ENCODE data around the gene CHAF1A. TPM values are rescaled to one million over a fixed set of nuclear protein-coding genes. Genes with fewer than 3 reads are reported as not detected.

CHAF1A gene
- total RNA-seq, 2 experiments from 2014 or later, result 57.3 to 65.1 TPM

DNA sequence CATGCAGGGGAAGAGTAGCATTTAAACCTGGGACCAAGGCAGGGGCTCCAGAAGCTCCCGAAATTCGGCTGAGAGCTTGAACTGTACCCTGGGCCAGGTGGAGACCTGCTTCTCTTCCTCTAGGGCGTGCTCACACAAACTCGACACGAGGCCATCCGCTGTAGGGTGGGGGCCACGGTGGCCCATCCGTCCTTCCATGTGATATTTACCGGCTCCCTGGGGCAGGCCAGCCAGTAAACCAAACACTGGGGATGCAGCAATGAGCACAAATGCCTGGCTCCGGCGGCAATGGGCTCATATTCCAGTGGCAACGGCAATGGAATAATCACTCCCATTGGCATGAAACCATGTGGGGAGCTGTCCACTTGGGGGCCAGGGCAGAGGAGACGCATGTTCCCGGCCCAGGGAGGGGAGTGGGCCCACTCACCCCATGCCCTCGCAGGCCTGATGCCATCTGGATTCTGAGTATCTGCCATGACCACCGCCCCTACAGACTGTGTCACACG lies 12.9 kb upstream of the CHAF1A start:
- CTCF ChIA-PET, result interaction anchor here (0.6 kb wide), 1 partner anchor 187 kb away, joined by 3 read pairs; no protein-coding TSS in a partner anchor

DNA sequence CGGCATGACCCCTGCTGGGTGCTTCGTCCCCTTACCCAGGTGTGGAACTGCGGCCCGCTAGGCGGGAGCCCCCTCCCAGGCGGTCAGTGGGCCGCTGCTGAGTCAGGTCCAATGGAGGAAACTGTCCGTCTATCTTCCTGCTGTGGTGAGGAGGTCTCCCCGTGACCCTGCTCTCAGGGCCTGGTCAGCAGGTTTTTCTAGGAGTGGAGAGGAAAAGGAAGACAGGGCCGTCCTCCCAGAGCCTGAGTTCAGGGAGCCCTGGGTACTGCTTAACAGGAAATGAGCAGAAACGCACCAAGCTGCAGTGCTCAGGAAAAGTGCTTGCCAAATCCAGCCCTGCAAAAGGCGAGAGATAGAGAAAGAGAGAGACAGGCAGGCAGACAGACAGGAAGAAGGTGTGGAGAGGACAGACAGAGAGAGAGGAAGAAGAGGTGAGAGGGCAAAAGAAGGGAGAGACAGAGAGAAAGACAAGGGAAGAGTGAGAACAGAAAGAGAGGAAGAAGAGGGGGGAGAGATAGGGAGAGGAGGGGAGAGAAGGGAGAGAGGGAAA lies 12.3 kb upstream of the CHAF1A start:
- CTCF ChIA-PET, result interaction anchor here (0.6 kb wide), 1 partner anchor 187 kb away, joined by 3 read pairs; no protein-coding TSS in a partner anchor
- peaks cover 48% of the 10 kb centered on the region for H3K4me1 Mint-ChIP-seq (ENCODE audit: low read depth)
- peaks cover 4% of the 10 kb centered on the region for H3K36me3 Mint-ChIP-seq (ENCODE audit: low read depth)
- DNase-seq, result no peak
- H3K4me3 Mint-ChIP-seq, result no peak overlapping the region
- no peaks in the 10 kb centered on the region for H3K27me3 Mint-ChIP-seq (ENCODE audit: low read depth)
- H3K27ac Mint-ChIP-seq, result peak overlapping the region; percentile 72
- H3K9me3 Mint-ChIP-seq, result no peaks in the 10 kb centered on the region
- intact Hi-C loops (cut with micrococcal nuclease), result no loop called here

More for the DNA sequence above, 12.9 kb upstream of the CHAF1A start:
- Mint-ChIP-seq H3K36me3 (ENCODE audit: low read depth) (peaks cover 4% of the 10 kb centered on the region), H3K9me3 (no peaks in the 10 kb centered on the region), H3K4me3 (no peak overlapping the region), H3K27me3 (ENCODE audit: low read depth) (no peaks in the 10 kb centered on the region), H3K4me1 (ENCODE audit: low read depth) (peaks cover 44% of the 10 kb centered on the region), H3K27ac (no peak overlapping the region)
- intact Hi-C loops (cut with micrococcal nuclease), result no loop called here
- DNase-seq, result no peak

DNA sequence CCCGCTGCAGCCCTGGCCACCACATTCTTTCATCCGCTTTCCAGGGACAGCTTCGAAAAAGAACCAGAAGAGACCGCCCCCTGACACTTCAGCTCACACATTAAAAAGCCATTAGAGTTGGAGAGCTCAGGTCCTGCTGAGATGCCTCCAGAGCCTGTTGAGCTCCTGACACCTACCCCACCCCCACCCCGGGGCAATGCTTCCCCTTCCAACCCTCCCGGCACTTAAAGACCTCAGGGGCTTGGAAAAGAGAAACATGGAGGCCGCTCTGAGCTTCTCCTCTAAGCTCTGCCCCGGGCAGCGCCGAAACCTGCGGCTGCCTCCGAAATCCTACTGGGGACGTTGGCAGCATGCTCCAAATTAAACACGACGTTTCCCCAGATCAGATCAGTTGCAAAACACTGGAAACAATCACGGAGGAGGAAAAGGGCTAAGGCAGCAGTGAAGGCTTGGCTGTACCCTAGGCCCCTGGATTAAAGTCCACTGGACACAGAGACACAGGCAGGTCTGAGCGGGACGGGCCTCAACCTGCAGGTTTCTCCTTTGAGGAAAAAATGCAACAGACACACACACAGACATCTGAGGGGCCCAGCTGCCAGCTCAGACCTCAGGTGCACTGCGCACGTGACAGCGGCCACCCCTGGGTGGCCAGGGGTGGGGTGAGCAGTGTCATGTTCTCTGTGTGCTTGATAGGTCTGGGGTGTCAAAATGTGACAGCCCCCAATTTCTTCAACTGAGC lies 11.7 kb upstream of the CHAF1A start:
- intact Hi-C loops (cut with micrococcal nuclease), result no loop called here
- no peak for DNase-seq
- no peaks in the 10 kb centered on the region for H3K27me3 Mint-ChIP-seq (ENCODE audit: low read depth)
- H3K27ac Mint-ChIP-seq, result no peak overlapping the region
- no peak overlapping the region for H3K4me3 Mint-ChIP-seq
- CTCF ChIA-PET, result no interaction called here
- H3K36me3 Mint-ChIP-seq (ENCODE audit: low read depth), result peaks cover 4% of the 10 kb centered on the region
- H3K9me3 Mint-ChIP-seq, result no peaks in the 10 kb centered on the region
- H3K4me1 Mint-ChIP-seq (ENCODE audit: low read depth), result peaks cover 54% of the 10 kb centered on the region

DNA sequence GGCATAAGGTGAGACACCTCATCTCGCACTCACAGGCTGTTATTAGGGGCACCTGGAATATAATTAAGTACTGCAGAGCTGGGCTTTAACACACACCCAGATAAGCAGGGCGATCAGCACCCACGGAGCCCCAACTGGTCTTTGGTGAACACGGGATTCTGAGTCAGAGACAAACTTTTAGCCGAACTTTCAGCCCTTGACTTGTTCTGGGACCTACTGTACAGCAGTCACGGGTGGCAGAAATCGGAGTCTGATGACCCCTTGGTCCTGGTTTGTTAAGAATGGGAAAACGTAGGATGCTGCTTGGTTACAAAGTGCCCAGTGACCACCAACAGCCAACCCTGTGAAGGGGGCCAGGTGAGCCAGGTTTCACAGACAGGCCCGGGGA lies 11.1 kb upstream of the CHAF1A start:
- peaks cover 7% of the 10 kb centered on the region for H3K36me3 Mint-ChIP-seq (ENCODE audit: low read depth)

DNA sequence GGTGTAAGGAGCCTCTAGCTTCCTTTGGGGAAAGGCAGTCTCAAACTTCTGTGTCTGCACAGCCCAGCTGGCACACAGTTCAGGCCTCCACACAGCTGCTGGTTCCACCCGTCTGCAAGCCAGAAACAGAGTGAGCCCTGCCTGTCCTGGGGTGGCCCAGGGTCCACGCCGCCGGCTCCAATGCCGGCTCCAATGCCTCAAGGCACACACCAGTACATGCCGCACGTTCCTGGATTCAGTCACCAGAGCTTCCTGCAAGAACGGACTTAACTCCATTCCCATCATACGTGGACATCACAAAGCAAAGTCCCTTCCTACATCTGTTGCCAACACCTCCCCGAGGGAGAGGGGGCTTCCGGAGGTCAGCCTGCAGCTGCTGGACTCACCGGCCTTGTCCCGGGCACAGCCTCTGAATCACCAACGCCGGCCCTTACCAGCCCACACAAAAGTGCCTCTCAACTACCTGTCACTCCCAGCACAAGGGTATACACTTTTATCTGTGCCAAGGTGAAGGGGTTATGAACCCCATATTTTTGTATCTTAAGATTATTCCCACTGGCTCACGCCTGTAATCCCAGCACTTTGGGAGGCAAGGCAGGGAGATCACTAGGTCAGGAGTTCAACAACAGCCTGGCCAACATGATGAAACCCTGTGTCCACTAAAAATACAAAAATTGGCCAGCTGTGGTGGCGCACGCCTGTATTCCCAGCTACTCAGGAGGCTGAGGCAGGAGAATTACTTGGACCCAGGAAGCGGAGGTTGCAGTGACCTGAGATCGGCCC lies 10.5 kb upstream of the CHAF1A start:
- Mint-ChIP-seq H3K27ac (no peak overlapping the region), H3K4me3 (no peak overlapping the region), H3K27me3 (ENCODE audit: low read depth) (no peaks in the 10 kb centered on the region), H3K36me3 (ENCODE audit: low read depth) (peaks cover 10% of the 10 kb centered on the region), H3K4me1 (ENCODE audit: low read depth) (peaks cover 65% of the 10 kb centered on the region), H3K9me3 (no peaks in the 10 kb centered on the region)
- intact Hi-C loops (cut with micrococcal nuclease), result no loop called here
- CTCF ChIA-PET, result no interaction called here
- no peak for DNase-seq

More for the DNA sequence above, 11.1 kb upstream of the CHAF1A start:
- no peaks in the 10 kb centered on the region for H3K9me3 Mint-ChIP-seq
- CTCF ChIA-PET, result no interaction called here
- H3K27ac Mint-ChIP-seq, result no peak overlapping the region
- DNase-seq, result no peak
- H3K4me1 Mint-ChIP-seq (ENCODE audit: low read depth), result peaks cover 59% of the 10 kb centered on the region
- intact Hi-C loops (cut with micrococcal nuclease), result no loop called here
- no peaks in the 10 kb centered on the region for H3K27me3 Mint-ChIP-seq (ENCODE audit: low read depth)
- H3K4me3 Mint-ChIP-seq, result no peak overlapping the region

DNA sequence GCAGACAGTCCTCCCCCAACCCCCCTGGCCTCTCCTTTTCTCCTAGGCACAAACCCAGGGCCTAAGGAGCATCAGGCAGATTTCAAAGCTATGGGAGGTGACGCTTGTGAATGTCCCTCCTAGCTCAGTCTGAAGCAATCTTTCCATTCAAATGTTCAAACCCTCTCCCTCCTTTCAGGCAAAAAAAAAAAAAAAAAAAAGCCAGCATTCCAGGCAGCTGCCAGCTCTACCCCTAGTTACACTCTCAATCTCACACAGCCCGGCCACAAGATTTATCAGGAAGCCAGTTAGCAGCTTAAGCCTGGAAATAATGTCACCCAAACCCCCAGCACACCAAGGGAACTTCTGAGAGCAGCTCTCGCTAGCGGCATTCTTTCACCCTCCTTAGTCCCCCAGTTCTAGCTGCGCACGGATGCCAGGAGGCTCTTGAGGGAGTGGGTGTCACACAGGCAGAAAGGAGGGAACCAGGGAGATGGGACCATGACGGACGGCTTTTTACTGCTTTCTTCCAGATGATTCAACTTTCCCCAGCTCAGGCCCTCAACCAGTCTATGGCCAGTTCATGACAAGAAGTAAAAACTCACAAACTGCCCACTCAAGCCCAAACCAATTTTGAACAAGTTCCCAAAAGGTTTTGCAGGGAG lies 8.4 kb upstream of the CHAF1A start:
- no peaks in the 10 kb centered on the region for H3K27me3 Mint-ChIP-seq (ENCODE audit: low read depth)
- no peak for DNase-seq
- no peaks in the 10 kb centered on the region for H3K9me3 Mint-ChIP-seq
- CTCF ChIA-PET, result interaction anchor here (1.0 to 2.0 kb wide), 2 partner anchors 24 to 50 kb away, joined by 3 to 6 read pairs; partner anchors contain the start of gene MPND
- peaks cover 16% of the 10 kb centered on the region for H3K36me3 Mint-ChIP-seq (ENCODE audit: low read depth)
- H3K27ac Mint-ChIP-seq, result no peak overlapping the region
- H3K4me3 Mint-ChIP-seq, result no peak overlapping the region
- H3K4me1 Mint-ChIP-seq (ENCODE audit: low read depth), result peaks cover 81% of the 10 kb centered on the region
- intact Hi-C loops (cut with micrococcal nuclease), result no loop called here

DNA sequence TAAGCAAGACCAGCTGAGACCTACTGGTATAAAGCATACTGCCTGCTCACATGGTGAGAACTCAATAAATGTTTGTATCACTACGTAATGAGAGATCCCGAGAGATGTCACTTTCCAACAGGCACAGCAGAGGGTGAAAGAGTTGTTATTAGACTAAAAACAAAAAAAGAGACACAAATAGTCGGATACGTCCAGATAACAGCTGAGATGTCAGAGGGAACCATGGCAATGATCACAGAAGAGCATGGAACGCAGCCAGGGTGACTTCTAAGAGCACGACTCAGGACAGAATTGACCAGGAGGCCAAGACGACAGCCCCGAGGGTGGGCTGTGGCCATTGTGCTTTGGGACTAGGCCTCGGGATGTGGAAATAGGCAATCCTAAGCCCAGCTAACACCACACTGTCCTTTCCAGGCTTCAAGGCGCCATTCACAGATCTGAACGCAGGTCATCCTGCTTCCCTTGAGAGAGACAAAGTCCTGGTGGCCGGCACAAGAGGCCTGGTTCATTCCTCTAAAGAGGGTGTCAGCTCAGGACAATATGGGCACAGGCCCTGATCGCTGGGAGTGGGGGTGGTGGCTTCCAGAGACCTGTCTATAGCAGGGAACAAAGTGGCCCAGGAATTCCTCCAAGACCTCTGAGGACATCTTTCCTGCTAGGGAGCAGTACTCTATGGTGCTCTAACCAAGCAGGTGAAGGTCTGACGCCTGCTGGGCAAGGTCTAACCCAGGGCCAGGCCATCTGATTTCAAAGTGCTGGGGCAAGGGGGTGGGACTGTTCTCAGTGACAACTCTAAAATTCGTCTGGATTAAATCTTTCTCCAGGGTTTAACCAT lies 5.3 kb upstream of the CHAF1A start:
- CTCF ChIA-PET, result no interaction called here
- H3K27me3 Mint-ChIP-seq (ENCODE audit: low read depth), result no peaks in the 10 kb centered on the region
- no peak overlapping the region for H3K4me3 Mint-ChIP-seq
- no peak for DNase-seq
- no peaks in the 10 kb centered on the region for H3K9me3 Mint-ChIP-seq
- peaks cover 79% of the 10 kb centered on the region for H3K4me1 Mint-ChIP-seq (ENCODE audit: low read depth)
- H3K27ac Mint-ChIP-seq, result no peak overlapping the region
- peaks cover 14% of the 10 kb centered on the region for H3K36me3 Mint-ChIP-seq (ENCODE audit: low read depth)
- intact Hi-C loops (cut with micrococcal nuclease), result no loop called here

DNA sequence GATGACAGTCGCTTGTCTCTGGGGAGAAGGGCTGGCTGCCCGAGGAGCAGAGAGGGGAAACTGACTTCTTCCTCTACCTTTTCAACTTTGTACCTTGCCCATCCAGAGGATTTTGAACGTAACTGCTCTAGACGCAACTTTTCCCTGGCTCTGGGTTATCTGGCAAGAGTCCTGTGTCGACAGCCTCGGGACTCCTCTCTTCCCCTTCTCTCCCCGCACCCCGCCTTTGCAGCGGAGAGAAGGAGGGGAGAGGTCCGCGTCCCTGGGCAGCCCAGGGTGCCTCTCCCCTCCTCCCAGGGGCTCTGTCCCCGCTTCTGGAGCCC lies 2.7 kb upstream of the CHAF1A start:
- Mint-ChIP-seq H3K9me3 (no peaks in the 10 kb centered on the region), H3K4me1 (ENCODE audit: low read depth) (peaks cover 75% of the 10 kb centered on the region), H3K27me3 (ENCODE audit: low read depth) (no peaks in the 10 kb centered on the region), H3K27ac (peak overlapping the region; percentile 78), H3K4me3 (peak overlapping the region; percentile 82), H3K36me3 (ENCODE audit: low read depth) (peaks cover 27% of the 10 kb centered on the region)
- DNase-seq, result peak; percentile 21
- intact Hi-C loops (cut with micrococcal nuclease), result loop anchor here (1.0 to 5.0 kb wide), 8 partner anchors 20 to 637 kb away; partner anchors contain the start of genes APBA3, FEM1A, MPND and MRPL54
- CTCF ChIA-PET, result interaction anchor here (0.6 to 2.1 kb wide), 11 partner anchors 16 to 133 kb away, joined by 3 to 10 read pairs (median 5); partner anchors contain the start of genes HDGFL2, MPND and STAP2

DNA sequence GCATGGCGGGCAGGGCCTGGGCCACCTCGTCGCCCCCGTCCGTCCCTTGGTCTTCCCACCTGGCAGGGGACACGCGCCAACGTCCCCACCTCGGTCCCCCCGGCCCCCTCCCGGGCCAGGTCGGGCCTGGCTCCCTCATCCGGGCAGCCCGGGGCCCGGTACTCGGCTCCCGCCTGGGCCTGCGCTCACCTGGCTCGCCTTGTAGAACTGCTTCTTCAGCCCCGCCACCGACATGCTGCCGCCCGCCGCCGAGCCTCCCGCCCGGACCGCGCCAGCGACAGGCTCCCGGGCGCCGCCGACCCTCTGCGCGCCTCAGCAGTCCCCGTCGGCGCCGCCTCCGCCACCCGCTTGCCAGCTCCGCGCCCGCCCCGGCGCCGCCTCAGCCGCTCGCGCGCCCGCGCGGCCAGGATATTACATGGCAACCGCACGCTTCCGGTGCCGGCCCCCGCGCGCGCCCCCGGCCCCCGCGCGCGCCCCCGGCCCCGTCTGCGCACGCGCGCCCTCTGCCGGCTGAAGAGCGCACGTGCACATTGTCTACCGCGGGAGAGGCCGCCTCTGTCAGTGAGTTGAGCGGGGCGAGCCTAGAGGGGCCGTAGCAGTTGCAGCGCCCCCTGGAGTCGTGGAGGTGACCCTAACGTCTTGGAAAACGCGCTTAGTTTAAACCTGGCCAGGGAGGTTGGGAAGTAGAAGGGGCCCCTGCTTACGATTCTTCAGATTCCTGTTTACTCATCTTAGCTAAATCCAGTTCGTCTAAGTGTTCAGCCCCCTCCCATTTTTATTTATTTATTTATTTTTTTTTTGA lies 2.1 kb upstream of the CHAF1A start, which contains the start of gene SH3GL1:
TSS of gene SH3GL1 (minus strand) at position 413 of the 802 bp plus-strand sequence. CDS start at position 234, 179 bp downstream.
- peaks cover 30% of the 10 kb centered on the region for H3K36me3 Mint-ChIP-seq (ENCODE audit: low read depth)
- intact Hi-C loops (cut with micrococcal nuclease), result loop anchor here (1.0 to 5.0 kb wide), 8 partner anchors 21 to 638 kb away; partner anchors contain the start of genes APBA3, FEM1A, MPND and MRPL54
- H3K27ac Mint-ChIP-seq, result peak within 1 kb of the TSS; percentile 93
- no peaks in the 10 kb centered on the region for H3K27me3 Mint-ChIP-seq (ENCODE audit: low read depth)
- DNase-seq, result peak; percentile 94
- H3K4me1 Mint-ChIP-seq (ENCODE audit: low read depth), result peaks cover 73% of the 10 kb centered on the region
- no peaks in the 10 kb centered on the region for H3K9me3 Mint-ChIP-seq
- peak within 1 kb of the TSS; percentile 94 for H3K4me3 Mint-ChIP-seq
- CTCF ChIA-PET, result interaction anchor here (0.6 to 2.1 kb wide), 14 partner anchors 17 to 136 kb away, joined by 3 to 10 read pairs (median 5); partner anchors contain the start of genes HDGFL2, MPND and STAP2

DNA sequence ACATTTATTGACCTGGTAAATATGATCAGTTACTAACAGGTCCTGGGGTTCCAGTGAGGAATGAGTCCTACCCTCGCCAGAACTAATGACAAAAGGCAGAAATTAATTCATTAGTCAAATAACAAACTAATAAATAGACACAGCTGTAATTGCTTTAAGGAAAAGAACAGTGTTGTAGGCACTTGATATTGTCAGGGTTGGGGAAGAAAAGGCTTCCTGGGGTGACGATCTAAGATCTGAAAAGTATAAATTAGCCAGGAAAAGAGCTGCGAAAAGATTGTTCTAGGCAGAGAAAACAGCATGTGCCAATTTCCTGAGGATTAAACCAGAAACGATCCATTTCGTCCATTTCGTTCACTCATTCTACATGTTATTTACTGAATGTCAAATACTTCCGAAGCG lies 670 bp upstream of the CHAF1A start:
- CTCF ChIA-PET, result interaction anchor here (0.6 to 2.1 kb wide), 8 partner anchors 49 to 528 kb away, joined by 3 to 10 read pairs (median 4); partner anchors contain the start of gene HDGFL2
- intact Hi-C loops (cut with micrococcal nuclease), result loop anchor here (1.0 to 5.0 kb wide), 5 partner anchors 56 to 639 kb away; partner anchors contain the start of genes APBA3, FEM1A, MRPL54 and UBXN6
- Mint-ChIP-seq H3K4me3 (peak overlapping the region; percentile 94), H3K27me3 (ENCODE audit: low read depth) (no peaks in the 10 kb centered on the region), H3K36me3 (ENCODE audit: low read depth) (peaks cover 31% of the 10 kb centered on the region), H3K9me3 (no peaks in the 10 kb centered on the region), H3K4me1 (ENCODE audit: low read depth) (peaks cover 66% of the 10 kb centered on the region), H3K27ac (peak overlapping the region; percentile 93)
- DNase-seq, result no peak

Measured in activated naive CD4-positive, alpha-beta T cell treated with anti-CD3 and anti-CD28 coated beads for 36 hours (primary cell).